Fibroblast of skin of right biceps (primary cell): ENCODE measurements around the gene SH3GL2.
A peak's percentile ranks its signal among the peaks of the same experiment; 100 is the strongest.

Source experiments
- DNase-seq: peaks from one replicate; pipeline ENCODE4 v3.0.0-alpha.2; 2013

The SH3GL2 gene

DNA sequence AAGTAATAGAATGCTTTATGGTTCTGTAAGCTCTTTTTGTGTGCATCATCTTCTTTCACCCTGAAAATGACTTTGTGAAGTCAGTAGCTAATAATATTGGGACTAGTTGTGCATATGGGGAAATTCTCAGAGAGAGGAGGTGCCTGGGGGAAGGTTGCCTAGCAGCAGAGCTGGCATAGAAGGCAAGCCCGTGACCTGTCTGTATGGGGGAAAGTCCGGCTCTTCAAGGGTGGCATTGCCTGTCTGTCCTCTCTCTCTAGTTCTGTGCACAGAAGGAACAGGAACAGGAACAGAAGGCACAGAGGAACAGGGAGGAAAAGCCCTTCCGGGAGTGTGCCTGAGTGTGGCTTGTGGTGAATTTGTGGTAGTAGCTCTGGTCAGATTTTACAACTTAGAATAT is 33.1 kb downstream of the SH3GL2 start:
- no peak for DNase-seq

DNA sequence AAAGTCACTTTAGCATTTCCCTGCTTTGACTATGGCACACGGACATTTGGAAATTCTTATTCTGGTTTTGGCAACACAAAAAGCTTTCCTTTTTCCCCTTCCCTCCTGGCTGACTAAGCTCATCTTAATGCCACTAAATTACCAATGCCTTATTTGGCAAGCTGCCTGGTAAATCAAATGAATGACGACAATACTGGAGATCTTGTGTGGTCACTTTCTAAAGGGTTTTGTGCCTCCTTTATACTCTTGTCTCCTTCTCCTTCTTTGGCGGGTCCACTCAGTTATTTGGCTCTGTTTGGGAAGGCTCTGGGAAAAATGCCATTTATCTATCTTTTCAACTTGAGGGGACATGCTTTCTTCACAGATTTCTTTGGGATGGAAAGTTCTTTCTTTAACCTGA is 34.9 kb downstream of the SH3GL2 start:
- peak; percentile 75 for DNase-seq

DNA sequence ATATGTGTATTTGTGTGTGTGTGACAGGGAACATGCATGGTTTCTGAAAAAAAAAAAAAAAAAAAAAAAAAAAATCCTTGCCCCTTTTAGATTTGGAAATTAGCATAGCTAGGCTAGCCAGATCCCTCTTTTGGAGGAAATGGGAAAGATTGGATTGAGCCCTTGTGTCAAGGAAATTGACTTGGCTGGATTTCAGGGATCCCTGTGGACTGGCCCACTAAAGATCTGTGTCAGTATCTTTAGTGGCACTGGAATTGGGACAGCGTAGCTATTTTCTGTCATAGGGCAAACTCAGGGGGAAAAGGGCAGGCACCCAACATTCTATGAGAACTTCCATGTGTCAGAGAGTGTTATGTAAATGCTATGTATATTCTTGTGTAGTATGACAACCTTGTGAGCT is 35.4 kb downstream of the SH3GL2 start:
- DNase-seq, result no peak

DNA sequence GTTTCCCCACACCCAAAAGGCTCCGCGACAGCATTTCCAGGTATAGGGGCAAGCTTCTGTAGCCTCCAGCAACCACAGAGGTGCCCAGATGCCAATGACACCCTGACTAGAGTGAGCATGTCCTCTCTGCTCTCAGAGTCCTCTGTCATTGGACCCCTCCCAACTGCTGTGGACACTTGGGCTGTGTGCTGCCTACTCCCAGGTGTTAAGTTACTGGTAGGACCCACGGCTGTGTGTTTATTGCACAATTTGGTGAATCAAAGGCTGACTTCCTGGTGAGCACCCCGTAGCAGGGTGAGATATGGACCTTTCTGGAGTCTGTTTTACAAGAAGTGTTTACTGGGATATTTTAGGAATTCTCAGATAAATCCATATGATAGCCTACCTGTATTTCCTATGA is 36.0 kb downstream of the SH3GL2 start:
- DNase-seq, result no peak

DNA sequence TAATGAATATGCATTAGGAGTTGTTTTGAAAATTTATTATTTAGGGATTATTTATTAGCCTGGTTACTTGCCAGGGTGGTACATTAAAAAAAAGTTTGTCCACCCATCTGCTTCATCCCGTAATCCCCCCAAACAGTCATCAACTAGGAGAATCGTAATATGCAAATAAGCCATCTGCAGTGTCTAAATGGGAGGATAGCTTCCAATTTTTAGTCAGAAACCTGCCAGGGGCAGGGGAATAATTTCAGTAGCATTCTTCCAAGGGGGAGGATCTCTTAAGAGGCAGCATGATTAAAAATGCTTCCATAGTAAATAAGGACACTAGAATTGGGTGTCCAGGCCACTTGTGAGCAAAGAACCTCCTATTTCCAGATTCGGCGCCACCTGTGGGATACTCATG is 43.3 kb downstream of the SH3GL2 start:
- DNase-seq, result no peak

DNA sequence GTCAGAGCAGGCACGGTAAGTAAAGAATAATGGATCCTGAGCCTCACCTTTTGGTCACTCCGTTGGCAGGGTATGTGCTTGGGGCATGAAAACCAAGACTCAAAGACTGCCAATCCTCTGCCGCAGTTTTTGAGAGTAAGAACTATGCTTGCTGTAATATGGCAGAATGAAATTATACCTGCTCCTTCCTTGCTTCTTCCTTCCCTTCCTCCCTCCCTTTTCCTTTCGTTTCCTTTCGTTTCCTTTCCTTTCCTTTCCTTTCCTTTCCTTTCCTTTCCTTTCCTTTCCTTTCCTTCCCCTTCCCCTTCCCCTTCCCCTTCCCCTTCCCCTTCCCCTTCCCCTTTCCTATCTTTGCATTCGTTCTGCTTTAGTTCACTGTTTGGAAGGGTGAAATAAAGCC is 43.9 kb downstream of the SH3GL2 start:
- DNase-seq, result no peak

DNA sequence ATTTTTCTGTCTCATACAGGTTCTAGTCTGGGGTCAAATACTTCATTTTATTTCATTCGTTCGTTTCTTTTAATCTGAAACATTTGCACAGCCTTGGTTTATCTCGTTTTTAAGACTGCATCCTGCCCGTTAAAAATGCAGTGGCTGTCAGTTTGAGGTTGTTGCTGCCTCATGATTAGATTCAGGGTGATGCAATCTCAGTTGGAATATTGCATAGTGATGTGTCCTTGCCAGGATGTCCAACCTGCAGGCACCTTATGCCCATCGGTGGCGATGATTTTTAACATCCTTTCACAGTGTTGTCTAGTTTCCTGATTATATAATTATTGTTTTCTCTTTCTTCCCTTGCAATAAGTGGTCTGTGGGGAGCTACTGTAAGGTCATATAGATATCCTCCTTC is 45.1 kb downstream of the SH3GL2 start:
- no peak for DNase-seq

DNA sequence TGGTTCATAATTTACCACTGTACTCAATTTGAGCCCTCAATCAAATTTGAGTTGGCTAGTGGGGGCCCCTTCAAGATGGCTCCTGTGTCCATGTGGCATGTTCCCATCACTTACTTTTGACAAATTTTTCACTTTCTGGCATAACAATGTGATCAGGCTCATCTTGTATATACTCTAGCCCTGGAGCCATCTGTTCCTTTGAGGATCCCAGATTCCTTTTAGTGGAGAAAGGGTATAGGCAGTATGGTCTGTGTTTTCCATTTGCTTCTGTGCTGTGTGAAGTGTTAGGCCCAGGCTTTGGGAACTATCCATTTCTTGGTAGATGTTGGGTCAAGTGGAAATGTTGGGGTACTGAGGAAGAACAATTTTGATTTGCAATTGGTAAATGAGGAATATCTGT is 45.7 kb downstream of the SH3GL2 start:
- DNase-seq, result no peak

DNA sequence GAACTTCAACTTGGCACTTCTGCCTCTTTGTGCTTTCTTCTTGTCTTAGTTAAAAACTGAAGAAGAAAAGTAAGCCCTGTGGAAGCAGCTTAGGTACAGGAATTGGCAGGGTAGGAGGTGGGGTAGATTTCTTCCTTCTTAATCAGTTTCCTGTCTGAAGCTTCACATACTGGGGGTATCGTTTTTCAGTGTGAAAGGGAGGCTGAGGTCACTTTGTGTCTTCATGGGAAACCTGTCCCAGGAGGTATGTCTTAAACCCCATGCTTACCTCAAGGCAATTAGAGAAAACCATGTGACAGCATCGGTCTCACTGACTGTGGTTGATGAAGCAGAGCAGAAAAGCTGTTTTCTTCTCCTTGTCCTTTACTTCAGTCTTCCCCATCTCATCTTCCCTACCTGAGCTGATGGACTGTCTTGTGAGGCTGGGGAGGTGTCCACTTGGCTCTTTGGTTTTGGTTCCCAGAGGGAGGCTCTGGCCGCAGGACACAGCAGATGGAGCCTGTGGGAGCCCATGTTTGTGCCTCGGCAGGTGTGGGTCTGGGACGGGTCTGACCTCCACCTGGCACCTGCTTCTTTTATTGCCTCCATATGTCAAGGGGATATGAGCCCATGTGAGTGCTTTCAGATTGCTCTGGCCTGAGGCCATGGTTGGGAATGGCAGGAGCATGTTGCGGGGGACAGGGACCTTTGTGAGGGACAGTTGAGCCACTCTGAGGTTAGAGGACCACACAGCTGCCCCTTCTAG is 47.0 kb downstream of the SH3GL2 start:
- peak; percentile 23 for DNase-seq

DNA sequence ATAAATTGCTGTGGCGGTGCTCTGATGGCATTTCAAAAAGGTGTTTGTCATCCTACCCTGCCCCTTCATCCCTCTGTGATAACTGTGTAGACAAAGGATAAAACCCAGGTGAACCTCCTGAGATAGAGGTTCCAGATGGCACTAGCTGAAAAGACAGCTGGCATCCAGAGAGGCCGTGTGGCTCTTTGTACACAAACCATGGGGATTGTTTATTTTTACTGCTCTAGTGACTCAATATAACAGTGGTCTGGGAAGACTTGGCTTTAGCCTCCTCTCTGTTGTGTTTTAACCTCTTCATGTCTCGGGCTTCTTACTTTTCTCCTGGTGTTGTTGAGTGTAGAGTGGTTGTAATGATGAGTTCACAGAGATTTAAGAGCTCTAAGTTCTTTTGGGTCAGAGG is 48.8 kb downstream of the SH3GL2 start:
- DNase-seq, result no peak

DNA sequence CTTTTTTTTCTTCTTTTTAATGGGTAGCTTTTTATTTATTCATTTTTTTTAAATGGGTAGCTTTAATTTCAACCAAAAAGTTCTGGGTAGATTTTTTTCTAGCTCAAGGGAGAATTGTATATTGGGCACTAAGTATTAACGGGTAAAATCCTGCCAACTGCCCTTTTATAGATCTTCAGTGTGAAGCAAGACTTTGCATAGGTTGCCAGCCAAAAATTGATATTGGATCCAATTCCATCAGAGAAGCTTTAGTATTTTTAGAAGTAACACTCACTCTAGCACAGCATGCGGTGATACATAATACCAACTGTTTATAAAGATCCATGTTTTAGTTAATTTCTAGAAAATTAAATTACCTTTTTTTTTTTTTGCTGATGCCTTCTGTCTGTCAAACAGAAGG is 49.8 kb downstream of the SH3GL2 start:
- DNase-seq, result no peak

DNA sequence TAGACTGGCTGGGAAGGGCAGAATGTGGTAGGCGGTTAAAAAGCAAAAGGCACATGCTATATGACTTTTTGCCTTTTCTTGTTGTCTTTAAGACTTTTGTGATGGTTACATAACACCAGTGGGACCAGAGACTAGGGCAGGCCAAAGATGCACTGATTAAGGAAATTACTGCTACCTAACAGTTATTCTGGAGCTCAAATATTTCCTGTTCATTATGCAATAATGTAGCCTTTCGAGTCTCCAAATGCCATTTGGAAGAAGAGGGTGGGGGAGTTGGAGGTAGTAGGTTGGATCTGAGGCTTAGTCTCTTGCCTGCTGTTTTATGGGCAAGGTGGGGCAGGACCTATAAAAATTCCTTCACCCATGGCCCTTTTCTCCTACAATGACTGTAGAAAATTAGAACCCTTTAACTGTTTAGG is 51.7 kb downstream of the SH3GL2 start:
- DNase-seq, result no peak

DNA sequence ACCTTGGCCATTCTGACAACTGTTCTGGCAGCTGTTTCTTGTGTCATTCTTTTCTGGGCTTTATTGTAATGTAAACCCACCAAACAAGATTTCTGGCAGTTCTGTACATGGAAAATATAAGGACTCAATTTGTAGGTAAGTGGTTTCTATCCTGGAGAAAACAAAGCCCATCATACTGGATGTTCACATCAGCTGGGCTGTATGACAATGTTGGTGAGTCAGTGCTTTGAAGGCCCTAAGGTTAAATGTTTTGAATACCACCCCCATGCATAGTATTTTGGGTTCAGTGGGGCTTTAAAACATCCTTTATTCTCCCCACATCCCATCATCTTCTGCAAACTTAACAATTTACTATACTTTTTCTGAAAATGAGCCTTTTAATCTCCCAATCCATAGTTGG is 52.5 kb downstream of the SH3GL2 start:
- no peak for DNase-seq

DNA sequence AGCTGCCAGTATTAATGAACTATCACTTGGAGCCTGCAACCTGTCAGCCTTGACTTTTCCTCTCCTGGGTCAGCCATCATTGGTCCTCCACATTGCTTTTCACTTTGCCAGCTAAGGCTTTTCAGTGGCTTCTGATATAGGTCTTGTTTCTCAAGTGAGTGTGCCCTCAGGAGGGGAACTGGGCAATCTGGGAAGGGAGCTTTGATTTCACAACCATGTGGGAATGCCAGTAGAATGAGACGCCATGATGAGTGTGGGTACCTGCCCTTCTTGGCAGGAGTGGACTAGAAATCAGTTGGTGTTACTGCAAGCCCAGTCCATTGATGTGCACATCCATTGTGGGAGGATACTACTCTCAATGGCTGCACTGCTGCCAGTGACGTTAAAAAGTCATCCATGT is 54.1 kb downstream of the SH3GL2 start:
- no peak for DNase-seq

DNA sequence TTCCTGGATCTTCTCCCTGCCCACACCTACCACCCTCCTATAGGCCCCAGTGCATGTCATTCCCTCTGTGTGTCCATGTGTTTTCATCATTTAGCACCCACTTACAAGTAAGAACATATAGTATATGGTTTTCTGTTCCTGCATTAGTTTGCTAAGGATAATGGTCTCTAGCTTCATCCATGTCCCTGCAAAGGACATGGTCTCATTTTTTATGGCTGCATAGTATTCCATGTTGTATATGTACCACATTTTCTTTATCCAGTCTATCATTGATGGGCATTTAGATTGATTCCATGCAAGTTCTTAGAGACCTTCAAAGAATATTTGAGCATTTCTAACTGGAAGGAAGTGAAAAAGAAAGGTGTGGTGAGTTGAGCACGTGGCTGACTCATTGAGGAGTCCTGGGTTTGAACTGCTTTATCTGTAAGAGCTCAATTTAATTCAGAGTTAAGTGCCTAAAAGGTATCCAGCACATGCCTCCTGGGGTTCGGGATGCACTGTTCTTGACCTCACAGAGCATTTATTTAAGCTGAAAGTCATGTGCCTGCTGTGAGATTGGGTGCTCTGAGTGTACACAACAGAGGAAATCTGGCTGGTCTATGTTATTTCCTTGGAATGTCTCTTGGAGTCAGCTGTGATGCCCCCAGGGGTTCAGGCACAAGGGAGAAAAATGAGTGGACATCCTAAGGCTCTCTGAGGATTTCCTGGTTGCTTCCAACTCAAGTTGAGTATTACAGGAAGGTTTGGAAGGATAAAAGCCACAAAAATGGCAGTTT is 56.4 kb downstream of the SH3GL2 start:
- no peak for DNase-seq

DNA sequence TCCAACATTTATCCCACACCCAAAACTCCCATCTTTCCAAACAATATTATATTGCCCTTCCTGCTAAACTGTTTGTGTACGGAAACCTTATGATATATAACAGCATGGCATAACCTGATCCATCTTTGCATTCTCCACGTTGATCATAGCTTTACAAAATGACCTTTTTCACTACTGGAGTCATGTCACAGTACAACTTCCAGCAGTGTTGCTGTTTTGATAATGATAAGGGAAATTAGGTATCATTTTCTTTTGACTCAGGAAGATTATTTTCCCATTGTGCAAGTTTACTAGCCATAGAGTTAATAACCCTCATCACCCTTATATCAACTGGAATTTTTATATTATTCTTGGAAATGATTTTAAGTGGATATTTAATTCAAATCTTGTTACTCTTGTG is 57.5 kb downstream of the SH3GL2 start:
- DNase-seq, result no peak

DNA sequence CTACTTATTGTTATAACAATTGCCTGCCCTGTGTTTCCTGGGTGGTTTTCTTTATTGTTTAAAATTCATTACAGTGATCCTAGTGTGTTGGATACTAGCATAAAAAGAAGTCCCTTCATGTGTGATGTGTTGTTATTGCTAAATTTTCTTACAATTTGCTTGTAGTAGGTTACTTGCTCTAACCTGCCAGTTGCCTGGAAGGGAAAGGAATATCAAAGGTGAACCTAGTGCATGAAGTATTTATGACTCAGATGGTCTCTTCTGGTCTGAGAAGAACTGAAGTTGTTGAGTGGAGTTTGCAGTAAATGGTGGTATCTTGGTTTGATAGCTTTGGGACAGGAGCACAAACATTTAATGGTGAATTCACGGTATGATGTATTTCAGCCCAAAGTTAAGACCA is 58.0 kb downstream of the SH3GL2 start:
- DNase-seq, result no peak

DNA sequence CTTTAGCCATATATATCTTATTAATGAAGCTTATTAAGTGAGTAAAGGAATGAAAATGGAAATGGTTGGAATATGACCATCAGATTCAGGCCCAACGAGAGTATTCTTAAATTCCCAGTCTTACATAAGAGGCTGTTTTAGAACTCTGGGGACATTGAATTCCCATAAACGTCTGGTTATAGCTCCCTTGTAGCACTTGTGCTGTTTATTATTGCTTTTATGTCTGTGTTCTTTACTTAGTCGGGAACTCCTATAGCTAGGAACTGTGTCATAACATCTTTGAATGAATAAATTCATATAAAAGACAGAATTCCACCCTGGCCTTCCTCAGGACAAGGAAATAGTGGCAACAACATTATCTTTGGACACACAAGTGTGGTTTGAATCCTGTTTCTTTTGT is 58.4 kb downstream of the SH3GL2 start:
- DNase-seq, result no peak

DNA sequence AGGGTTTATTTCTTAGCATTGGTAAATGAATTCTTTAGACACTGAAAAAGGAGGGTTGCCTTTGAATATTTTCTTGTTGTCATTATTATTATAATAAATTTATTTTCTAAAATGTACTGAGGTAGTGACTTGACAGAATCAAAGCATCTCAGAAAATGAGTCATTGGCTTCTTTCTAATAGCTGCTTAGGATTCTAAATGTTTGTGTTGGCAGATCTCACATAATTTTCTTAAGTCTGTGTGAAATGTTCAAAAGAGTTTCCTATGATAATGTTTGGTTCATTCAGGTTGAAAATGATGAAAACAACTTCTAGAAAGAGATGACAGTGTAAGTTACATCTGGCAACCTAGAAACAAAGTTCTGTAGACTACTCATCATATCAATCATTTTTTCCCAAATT is 69.7 kb downstream of the SH3GL2 start:
- DNase-seq, result no peak

DNA sequence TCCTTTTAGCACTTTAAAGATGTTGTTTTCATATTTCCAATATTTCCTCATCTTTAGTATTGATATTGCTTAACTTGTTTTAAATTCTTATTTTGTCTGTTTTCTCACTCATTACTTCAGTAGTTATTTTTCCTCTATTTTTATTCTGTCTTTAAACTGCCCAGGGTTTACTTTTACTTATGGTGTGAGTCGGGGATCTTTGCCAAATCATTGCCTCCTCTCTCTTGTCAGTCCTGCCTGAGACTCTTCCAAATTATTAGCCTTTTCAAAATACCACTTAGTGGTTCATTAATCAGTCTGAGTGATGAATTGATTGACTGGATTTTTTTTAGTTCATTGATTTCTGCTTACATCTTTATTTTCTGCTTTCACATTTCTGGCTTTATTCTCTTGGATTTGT is 72.9 kb downstream of the SH3GL2 start:
- DNase-seq, result no peak

DNA sequence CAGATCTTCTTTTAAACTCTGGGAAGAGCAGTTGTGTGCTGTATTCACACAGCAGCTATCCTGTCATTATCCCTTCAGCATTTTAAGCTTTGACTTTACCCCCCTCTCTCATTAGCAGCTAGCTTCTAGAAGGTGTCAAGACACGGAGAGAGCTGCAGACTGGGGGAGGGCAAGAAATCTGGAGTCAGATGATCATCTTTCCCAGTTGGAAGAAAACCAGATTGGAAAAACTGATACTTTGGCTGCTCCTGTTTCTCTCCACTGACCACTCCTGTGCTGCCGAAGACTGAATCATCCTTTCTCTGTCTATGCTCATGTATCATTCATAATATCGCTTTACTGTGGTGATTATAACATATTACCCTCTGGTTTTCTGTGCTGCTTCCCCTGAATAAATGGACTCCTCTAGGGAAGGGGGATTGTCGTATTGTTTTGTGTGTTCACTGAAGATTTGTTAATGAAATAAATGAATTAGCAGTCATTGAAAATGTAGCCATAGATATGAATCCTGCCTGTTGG is 75.1 kb downstream of the SH3GL2 start:
- no peak for DNase-seq

DNA sequence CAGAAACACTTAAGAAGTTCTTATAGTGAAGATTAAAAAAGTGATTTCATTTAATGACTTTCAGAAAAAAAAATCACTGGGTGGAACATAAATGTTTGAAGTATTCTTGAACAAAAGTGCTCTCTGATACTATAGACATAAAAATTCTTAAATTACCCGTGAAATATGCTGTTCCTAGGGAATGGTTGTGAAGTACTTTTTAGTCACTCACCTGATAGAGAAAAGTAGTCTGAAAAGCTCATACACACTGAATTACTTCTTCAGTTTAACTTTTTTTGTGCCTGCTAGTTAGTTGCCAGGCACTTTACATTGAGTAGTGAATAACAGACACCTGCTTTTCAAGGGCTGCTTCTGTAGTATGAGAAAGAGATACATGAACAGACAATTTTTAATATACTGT is 78.0 kb downstream of the SH3GL2 start:
- no peak for DNase-seq

DNA sequence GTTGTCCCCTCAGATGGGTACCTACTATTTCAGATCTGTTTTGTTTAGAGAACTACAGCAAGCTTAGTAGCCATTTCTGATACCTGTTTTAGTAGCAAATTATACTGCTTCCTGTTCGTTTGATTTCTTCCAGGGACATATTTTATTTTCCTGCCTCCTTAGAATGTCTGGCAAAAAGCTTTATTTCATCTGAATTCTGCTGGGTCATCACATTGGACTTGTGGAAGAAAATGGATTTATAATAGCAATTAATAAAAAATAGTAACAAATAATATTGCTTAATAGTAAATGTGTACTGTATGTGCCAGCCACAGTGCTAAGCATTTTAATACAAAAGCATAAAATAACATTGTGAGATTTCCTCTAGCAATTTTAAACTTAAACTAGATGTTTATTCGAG is 79.4 kb downstream of the SH3GL2 start:
- DNase-seq, result no peak

DNA sequence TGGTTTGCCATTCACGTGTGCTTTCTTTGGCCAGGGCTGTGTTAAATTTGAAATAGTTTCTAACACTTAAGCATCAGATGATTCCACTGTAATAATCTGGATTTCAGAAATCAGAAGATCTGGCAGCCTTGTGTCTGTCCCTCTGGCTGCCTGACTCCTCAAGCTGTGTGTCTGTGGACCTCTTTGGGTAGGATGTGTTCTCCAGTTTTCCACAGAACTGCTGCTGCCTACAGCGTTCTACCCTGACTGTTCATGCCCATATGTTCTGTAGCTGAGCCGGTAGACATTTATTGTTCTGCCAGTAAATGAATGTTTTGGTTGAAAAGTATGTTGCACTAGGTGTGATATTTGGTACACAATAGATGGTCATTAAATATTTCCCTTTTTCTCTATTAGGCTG is 81.3 kb downstream of the SH3GL2 start:
- no peak for DNase-seq

DNA sequence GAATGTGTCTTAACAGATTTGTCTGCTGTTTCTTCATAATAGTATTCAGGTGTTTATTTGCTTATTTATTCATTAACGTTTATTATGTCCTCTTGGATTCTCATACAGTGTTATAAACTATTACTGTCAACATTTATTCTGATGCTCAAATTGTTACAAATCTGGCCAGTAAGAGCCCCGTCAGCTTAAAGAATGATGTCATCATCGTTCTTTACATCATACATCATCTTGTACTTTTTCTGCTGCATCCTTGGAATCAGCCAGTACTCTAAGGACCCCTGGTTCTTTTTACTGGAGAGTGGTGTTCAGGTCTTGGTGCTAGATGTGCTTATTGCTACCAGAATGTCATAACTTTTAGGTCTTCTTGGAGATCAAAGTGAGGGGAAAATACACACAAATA is 86.6 kb downstream of the SH3GL2 start:
- no peak for DNase-seq
